Activated CD4-positive, alpha-beta memory T cell treated with anti-CD3 and anti-CD28 coated beads for 36 hours (primary cell): ENCODE data around the gene OR10J4. TPM values are rescaled to one million over a fixed set of nuclear protein-coding genes. Genes with fewer than 3 reads are reported as not detected.
"Not testable (repeated sequence)": the region's sequence is repeated elsewhere in the genome, so short reads cannot be mapped to it uniquely, and the experiment has no call there.

Source experiments
- CTCF ChIA-PET: fragments of 350-600 bp; sonication (Branson Sonifier 250); formaldehyde crosslinking; loops from one replicate; lab custom pipeline; 2021; ENCODE audit warnings: antibody characterized with exemption, inconsistent platforms; lab: Charles Lee
- POLR2A ChIA-PET: fragments of 350-600 bp; sonication (Branson Sonifier 250); formaldehyde crosslinking; loops from one replicate; lab custom pipeline; 2021; ENCODE audit warnings: antibody characterized with exemption; lab: Charles Lee
- DNase-seq: peaks from one replicate; pipeline ENCODE4 v3.0.0-alpha.2; 2020
- H3K27ac Mint-ChIP-seq: one replicate; pipeline ENCODE4 v1.8.0; 2021; ENCODE audit warnings: mixed read lengths
- H3K27me3 Mint-ChIP-seq: one replicate; pipeline ENCODE4 v1.8.0; 2021; ENCODE audit warnings: mixed read lengths
- H3K36me3 Mint-ChIP-seq: one replicate; pipeline ENCODE4 v1.8.0; 2021; ENCODE audit warnings: mixed read lengths
- H3K4me1 Mint-ChIP-seq: one replicate; pipeline ENCODE4 v1.8.0; 2021; ENCODE audit warnings: low read depth, mixed read lengths
- H3K4me3 Mint-ChIP-seq: one replicate; pipeline ENCODE4 v1.8.0; 2021; ENCODE audit warnings: mild to moderate bottlenecking, mixed read lengths
- H3K9me3 Mint-ChIP-seq: one replicate; pipeline ENCODE4 v1.8.0; 2021; ENCODE audit warnings: mixed read lengths
- intact Hi-C: fragments of 100-400 bp; cut with micrococcal nuclease; formaldehyde crosslinking; loops from one replicate; pipeline ENCODE4 v1.15.1; 2023
- total RNA-seq, 2 experiments: library from RNA; stranded (reverse); gene quantifications; one replicate each; pipeline ENCODE4 v1.2.3, GENCODE V29; 2021

OR10J4 gene
- total RNA-seq, 2 experiments from 2014 or later: not detected

DNA sequence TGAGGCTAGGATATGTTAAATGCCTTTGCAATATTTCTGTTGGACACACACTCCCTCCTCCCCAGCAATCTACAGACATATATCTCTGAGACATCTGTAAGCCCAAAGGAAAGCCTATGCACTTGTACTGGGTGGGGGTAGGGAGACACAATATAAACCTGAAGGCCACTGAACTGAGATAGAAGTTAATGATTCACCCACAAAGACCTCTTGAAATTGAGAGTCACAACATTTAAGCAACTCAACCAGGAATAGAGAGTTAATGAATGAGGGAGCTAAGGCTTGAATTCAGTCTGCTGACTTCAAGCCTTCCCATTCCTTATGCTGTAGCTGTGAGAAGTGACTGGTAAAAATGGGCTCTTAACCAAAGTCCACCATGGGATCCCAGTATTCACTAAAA lies 12.5 kb downstream of the OR10J4 start:
- H3K27me3 Mint-ChIP-seq: peaks cover 18% of the 10 kb centered on the region
- POLR2A ChIA-PET: no interaction called here
- no peak overlapping the region for H3K4me3 Mint-ChIP-seq
- CTCF ChIA-PET: no interaction called here
- DNase-seq: no peak
- intact Hi-C loops: no loop called here
- peaks cover 6% of the 10 kb centered on the region for H3K9me3 Mint-ChIP-seq
- no peaks in the 10 kb centered on the region for H3K36me3 Mint-ChIP-seq
- H3K4me1 Mint-ChIP-seq: no peaks in the 10 kb centered on the region
- no peak overlapping the region for H3K27ac Mint-ChIP-seq

DNA sequence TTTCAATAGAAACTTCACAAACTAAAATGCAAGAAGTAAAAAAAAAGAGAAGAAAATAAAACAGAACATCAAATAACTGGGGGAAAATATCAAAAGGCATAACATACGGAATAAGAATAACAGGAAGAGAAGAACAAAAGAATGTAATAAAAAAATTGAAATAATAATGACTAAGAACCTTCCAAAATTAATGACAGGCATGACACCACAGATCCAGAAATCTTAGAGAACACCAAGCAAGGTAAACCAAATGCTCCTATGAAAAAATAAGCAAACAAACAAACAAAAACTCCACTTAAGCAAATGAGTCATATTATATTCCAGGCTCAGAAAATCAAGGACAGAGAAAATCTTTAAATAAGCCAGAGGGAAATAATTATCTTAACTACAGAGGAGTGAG lies 16.2 kb downstream of the OR10J4 start:
- Mint-ChIP-seq H3K4me1 (no peaks in the 10 kb centered on the region), H3K36me3 (no peaks in the 10 kb centered on the region), H3K27ac (no peak overlapping the region), H3K4me3 (no peak overlapping the region), H3K27me3 (peaks cover 7% of the 10 kb centered on the region), H3K9me3 (peaks cover 11% of the 10 kb centered on the region)
- intact Hi-C loops: no loop called here
- no peak for DNase-seq
- POLR2A ChIA-PET: no interaction called here
- CTCF ChIA-PET: no interaction called here

- POLR2A ChIA-PET, H3K36me3 Mint-ChIP-seq, H3K4me3 Mint-ChIP-seq, CTCF ChIA-PET, DNase-seq, H3K4me1 Mint-ChIP-seq, H3K27ac Mint-ChIP-seq, H3K27me3 Mint-ChIP-seq, intact Hi-C loops: not testable (repeated sequence)
- H3K9me3 Mint-ChIP-seq: peaks cover 11% of the 10 kb centered on the region
These were observed 17.6 kb downstream of the OR10J4 start for GRCh38 chr1:159449605-159450004.

- POLR2A ChIA-PET: no interaction called here
- Mint-ChIP-seq H3K4me1 (no peaks in the 10 kb centered on the region), H3K9me3 (peaks cover 21% of the 10 kb centered on the region), H3K4me3 (no peak overlapping the region), H3K36me3 (no peaks in the 10 kb centered on the region), H3K27me3 (peaks cover 3% of the 10 kb centered on the region), H3K27ac (no peak overlapping the region)
- CTCF ChIA-PET: no interaction called here
- DNase-seq: no peak
- intact Hi-C loops: no loop called here
These were observed 27.5 kb downstream of the OR10J4 start for GRCh38 chr1:159459551-159459950.

DNA sequence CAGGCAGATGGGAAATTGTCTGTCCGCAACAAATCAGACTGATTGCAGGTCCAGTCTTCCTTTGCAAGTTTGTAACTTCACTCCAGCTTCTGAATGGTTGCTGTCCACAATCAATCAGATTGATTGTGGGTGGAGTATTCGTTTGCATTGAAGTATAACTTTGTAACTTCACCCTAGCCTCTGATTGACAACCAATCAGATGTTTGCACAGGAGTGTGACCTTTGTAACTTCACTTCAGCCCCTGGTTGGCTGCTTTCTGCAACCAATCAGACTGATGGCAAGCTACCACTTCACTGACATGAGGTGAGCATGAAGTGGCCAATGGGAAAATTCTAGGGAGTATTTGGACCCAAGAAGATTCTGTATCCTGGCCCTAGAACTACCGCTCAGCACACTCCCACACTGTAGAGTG lies 33.2 kb downstream of the OR10J4 start:
- no peak overlapping the region for H3K4me3 Mint-ChIP-seq

GRCh38 chr1:159468321-159468720 lies 36.3 kb downstream of the OR10J4 start:
- Mint-ChIP-seq H3K27me3 (peaks cover 8% of the 10 kb centered on the region), H3K4me3 (no peak overlapping the region), H3K9me3 (no peaks in the 10 kb centered on the region), H3K27ac (no peak overlapping the region), H3K4me1 (no peaks in the 10 kb centered on the region), H3K36me3 (no peaks in the 10 kb centered on the region)
- DNase-seq: no peak
- CTCF ChIA-PET: no interaction called here
- POLR2A ChIA-PET: no interaction called here
- intact Hi-C loops: no loop called here

More for the DNA sequence above, 33.2 kb downstream of the OR10J4 start:
- CTCF ChIA-PET: no interaction called here
- H3K27me3 Mint-ChIP-seq: peaks cover 8% of the 10 kb centered on the region
- intact Hi-C loops: no loop called here
- peaks cover 16% of the 10 kb centered on the region for H3K9me3 Mint-ChIP-seq
- no peak overlapping the region for H3K27ac Mint-ChIP-seq
- no peaks in the 10 kb centered on the region for H3K4me1 Mint-ChIP-seq
- H3K36me3 Mint-ChIP-seq: no peaks in the 10 kb centered on the region
- POLR2A ChIA-PET: no interaction called here
- DNase-seq: no peak

DNA sequence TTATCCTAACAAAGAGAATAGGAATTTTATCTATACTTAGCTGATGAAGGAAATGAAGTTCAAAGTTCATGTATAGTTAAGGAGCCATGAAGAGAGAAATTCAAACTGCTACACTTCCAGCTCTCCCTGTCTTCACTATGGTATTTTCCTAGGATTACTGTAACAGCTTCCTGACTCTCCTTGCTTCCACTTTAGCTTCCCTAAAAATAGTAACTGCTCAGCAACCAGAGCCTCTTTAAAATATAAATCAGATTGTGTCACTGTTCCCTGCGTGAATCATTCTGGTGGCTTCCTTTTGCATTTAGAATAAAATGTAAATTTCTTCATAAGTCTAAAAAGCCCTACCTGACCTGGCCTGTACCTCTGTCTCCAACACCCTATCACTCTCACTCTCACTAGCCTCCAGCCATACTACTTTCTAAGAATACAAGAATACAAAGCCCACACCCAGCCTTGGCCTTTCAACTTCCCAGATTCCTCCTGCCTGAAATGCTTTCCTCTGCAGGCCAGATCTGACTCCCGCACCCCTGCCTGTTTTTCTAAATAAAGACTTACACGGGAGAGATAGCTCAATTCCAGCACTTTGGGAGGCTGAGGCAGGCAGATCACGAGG lies 38.0 kb downstream of the OR10J4 start:
- Mint-ChIP-seq H3K27me3 (peaks cover 6% of the 10 kb centered on the region), H3K27ac (no peak overlapping the region), H3K9me3 (no peaks in the 10 kb centered on the region), H3K36me3 (no peaks in the 10 kb centered on the region), H3K4me1 (no peaks in the 10 kb centered on the region), H3K4me3 (no peak overlapping the region)
- DNase-seq: no peak
- ChIA-PET POLR2A (no interaction called here), CTCF (interaction anchor here (0.7 kb wide), 1 partner anchor 341 kb away, joined by 4 read pairs; no protein-coding TSS in a partner anchor)
- intact Hi-C loops: no loop called here

DNA sequence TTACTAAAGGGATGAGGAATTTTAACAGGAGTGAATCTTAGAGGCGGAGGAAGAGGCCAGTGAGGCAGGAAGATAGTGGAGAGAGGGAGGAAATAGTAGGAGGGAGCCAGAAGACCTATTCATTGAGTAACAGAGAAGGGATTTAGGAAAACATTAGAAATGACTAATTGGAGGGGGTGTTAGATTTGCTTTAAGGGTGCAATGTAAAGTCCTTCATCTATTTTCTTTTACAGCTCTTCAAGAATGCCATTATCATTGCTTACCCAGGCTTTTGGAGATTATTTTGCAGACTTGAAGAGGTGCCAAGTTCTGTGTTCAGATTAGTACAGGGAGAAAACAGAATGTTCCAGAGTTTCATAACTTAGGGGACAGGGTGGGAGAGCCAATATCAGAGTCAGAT lies 41.3 kb downstream of the OR10J4 start:
- Mint-ChIP-seq H3K4me3 (no peak overlapping the region), H3K27ac (no peak overlapping the region), H3K27me3 (no peaks in the 10 kb centered on the region), H3K9me3 (no peaks in the 10 kb centered on the region), H3K36me3 (no peaks in the 10 kb centered on the region), H3K4me1 (no peaks in the 10 kb centered on the region)
- CTCF ChIA-PET: no interaction called here
- DNase-seq: no peak
- intact Hi-C loops: no loop called here
- POLR2A ChIA-PET: no interaction called here

DNA sequence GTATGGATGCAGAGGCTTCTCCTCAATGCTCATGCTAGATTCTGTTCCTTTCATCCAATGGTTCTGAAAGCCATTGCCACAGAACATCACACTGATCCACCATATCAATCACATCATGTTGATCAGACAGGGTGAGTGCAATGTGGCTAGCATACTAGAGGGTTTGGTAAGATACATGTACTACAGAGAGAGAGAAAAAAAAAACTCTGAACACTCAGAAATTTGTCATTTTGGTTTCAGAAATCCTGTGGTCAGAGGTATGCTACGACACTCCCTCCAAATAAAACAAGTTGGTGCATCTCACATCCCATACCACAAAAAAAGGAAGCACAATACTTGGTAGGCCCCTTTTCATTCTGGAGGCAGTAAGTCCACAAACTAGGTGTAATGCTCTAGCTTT lies 42.9 kb downstream of the OR10J4 start:
- Mint-ChIP-seq H3K27ac (no peak overlapping the region), H3K36me3 (no peaks in the 10 kb centered on the region), H3K9me3 (no peaks in the 10 kb centered on the region), H3K27me3 (no peaks in the 10 kb centered on the region), H3K4me3 (no peak overlapping the region), H3K4me1 (no peaks in the 10 kb centered on the region)
- POLR2A ChIA-PET: no interaction called here
- intact Hi-C loops: no loop called here
- CTCF ChIA-PET: no interaction called here
- no peak for DNase-seq

Other genes with a start within 250 kb of the OR10J4 start
- not detected for gene ACKR1, start 227.3 kb upstream of the OR10J4 start, total RNA-seq
- not detected for gene FCER1A, start 129.9 kb upstream of the OR10J4 start, total RNA-seq
- not detected for gene OR10J1, start 7.5 kb downstream of the OR10J4 start, total RNA-seq
- not detected for gene OR10J5, start 103.8 kb downstream of the OR10J4 start, total RNA-seq
- gene APCS, start 155.6 kb downstream of the OR10J4 start, total RNA-seq: not detected